PC-3 (cell line): ENCODE measurements around the gene GLB1L2. TPM values are rescaled to one million over a fixed set of nuclear protein-coding genes. Genes with fewer than 3 reads are reported as not detected.

Source experiments
- ATAC-seq: fragments of 200-7000 bp; cut with Tn5 transposase; 2 replicates; pipeline ENCODE4 v1.9.1; 2020; ENCODE audit warnings: mild to moderate bottlenecking, moderate library complexity
- BruUV-seq: library from RNA; stranded (reverse); fragments of 400-500 nt; replicated peaks from 2 replicates; lab custom pipeline; 2021; lab: Mats Ljungman, UMichigan
- CTCF ChIA-PET: fragments of 300-600 bp; sonication (Branson Sonifier 250); formaldehyde crosslinking; loops from one replicate; lab custom pipeline; 2022; ENCODE audit warnings: antibody characterized with exemption; lab: Charles Lee
- POLR2A ChIA-PET: fragments of 300-600 bp; sonication (Branson Sonifier 250); formaldehyde crosslinking; loops from one replicate; lab custom pipeline; 2022; ENCODE audit warnings: antibody characterized with exemption; ENCODE audit not compliant: unreplicated experiment; lab: Charles Lee
- DNase-seq: peaks from one replicate; pipeline ENCODE4 v3.0.0-alpha.2; 2015
- H2AFZ ChIP-seq: fragments of 300-600 bp; sonication (generic); 2 replicates; pipeline ENCODE4 v1.6.0; 2016; ENCODE audit warnings: antibody characterized with exemption, low read length
- H3F3A ChIP-seq: fragments of 300-600 bp; sonication (generic); one replicate; pipeline ENCODE4 v1.6.0; 2017; ENCODE audit warnings: antibody characterized with exemption, low read length, control low read depth, mild to moderate bottlenecking; ENCODE audit not compliant: unreplicated experiment
- H3K27ac ChIP-seq: fragments of 300-600 bp; sonication (generic); 2 replicates; pipeline ENCODE4 v1.5.1; 2016; ENCODE audit warnings: mild to moderate bottlenecking, low read length
- H3K27me3 ChIP-seq: fragments of 300-600 bp; sonication (generic); 2 replicates; pipeline ENCODE4 v1.6.1; 2016; ENCODE audit warnings: low read length, mixed read lengths
- H3K36me3 ChIP-seq: fragments of 300-600 bp; sonication (generic); 2 replicates; pipeline ENCODE4 v1.6.1; 2016; ENCODE audit warnings: low read depth, mixed run types, low read length, mixed read lengths
- H3K4me1 ChIP-seq: fragments of 300-600 bp; sonication (generic); 2 replicates; pipeline ENCODE4 v1.5.1; 2016; ENCODE audit warnings: low read length; ENCODE audit not compliant: insufficient read depth
- H3K4me2 ChIP-seq: fragments of 300-600 bp; sonication (generic); 2 replicates; pipeline ENCODE4 v1.6.0; 2016; ENCODE audit warnings: low read length
- H3K4me3 ChIP-seq: fragments of 300-600 bp; sonication (generic); 2 replicates; pipeline ENCODE4 v1.5.1; 2016; ENCODE audit warnings: mild to moderate bottlenecking, low read length, mixed read lengths
- H3K79me2 ChIP-seq: fragments of 300-600 bp; sonication (generic); 2 replicates; pipeline ENCODE4 v1.6.1; 2017; ENCODE audit warnings: low read length, mixed read lengths
- H3K9ac ChIP-seq: fragments of 300-600 bp; sonication (generic); 2 replicates; pipeline ENCODE4 v1.6.0; 2016; ENCODE audit warnings: mild to moderate bottlenecking, low read length
- H3K9me2 ChIP-seq: fragments of 300-600 bp; sonication (generic); replicated peaks from 2 replicates; pipeline ENCODE4 v1.6.1; 2016; ENCODE audit warnings: mixed run types, low read length, mixed read lengths
- H3K9me3 ChIP-seq: fragments of 300-600 bp; sonication (generic); 2 replicates; pipeline ENCODE4 v1.6.1; 2016; ENCODE audit warnings: low read length, mixed read lengths
- H4K20me1 ChIP-seq: fragments of 300-600 bp; sonication (generic); 2 replicates; pipeline ENCODE4 v1.6.1; 2016; ENCODE audit warnings: low read length, mixed read lengths
- CTCF ChIP-seq: fragments of 300-600 bp; sonication (generic); conservative IDR thresholded peaks from 2 replicates; pipeline ENCODE4 v1.5.1; 2017; ENCODE audit warnings: antibody characterized with exemption, low read depth, mild to moderate bottlenecking, low read length
- EZH2 ChIP-seq: fragments of 300-600 bp; sonication (generic); IDR thresholded peaks from one replicate; pipeline ENCODE4 v1.6.1; 2017; ENCODE audit warnings: antibody characterized with exemption, mild to moderate bottlenecking, low read length; ENCODE audit not compliant: unreplicated experiment
- EZH2phosphoT487 ChIP-seq: fragments of 300-600 bp; sonication (generic); IDR thresholded peaks from 2 replicates; pipeline ENCODE4 v1.6.1; 2018; ENCODE audit warnings: mild to moderate bottlenecking, antibody characterized with exemption, low read length, borderline replicate concordance
- intact Hi-C: fragments of 100-400 bp; cut with micrococcal nuclease; formaldehyde crosslinking; loops from 2 replicates; pipeline ENCODE4 v1.9.0; 2023
- total RNA-seq: library from RNA; depleted of rRNA; stranded (reverse); fragments of >200 nt; gene quantifications from 2 replicates; pipeline ENCODE4 v1.2.3, GENCODE V29; 2014

The GLB1L2 gene
- total RNA-seq, 1 experiment from 2014 or later = 0.62 TPM

- peaks cover 6% of the 10 kb centered on the region; the same call in 1 of the 2 replicates for H3K27me3 ChIP-seq
- no peaks in the 10 kb centered on the region for H3K9me3 ChIP-seq
- ChIA-PET CTCF (interaction anchor here (0.6 kb wide), 1 partner anchor 152 kb away, joined by 3 read pairs; no protein-coding TSS in a partner anchor), POLR2A (no interaction called here)
- no peaks in the 10 kb centered on the region for H3K4me1 ChIP-seq
- no peak overlapping the region for H3K4me3 ChIP-seq
- H3F3A ChIP-seq = no peaks in the 10 kb centered on the region
- H3K4me2 ChIP-seq = no peak overlapping the region
- no peaks in the 10 kb centered on the region for H4K20me1 ChIP-seq
- no peaks in the 10 kb centered on the region for H3K79me2 ChIP-seq
- no peaks in the 10 kb centered on the region for H3K9me2 ChIP-seq
- peak; percentile 83 for DNase-seq
- TF ChIP-seq EZH2phosphoT487 (no peak), CTCF (peak; percentile 90), EZH2 (no peak)
- no peak overlapping the region for H3K9ac ChIP-seq
- ATAC-seq = peak; percentile 92
- H3K36me3 ChIP-seq = no peaks in the 10 kb centered on the region
- H3K27ac ChIP-seq = no peak overlapping the region
- intact Hi-C loops = no loop called here
- peak overlapping the region; percentile 59 for H2AFZ ChIP-seq
- no TSS peak for BruUV-seq
Measured at GRCh38 chr11:134360050-134360835, 28.5 kb downstream of the GLB1L2 start.

- Histone ChIP-seq H3K27me3 (peaks cover 10% of the 10 kb centered on the region), H2AFZ (no peak overlapping the region), H3K79me2 (no peaks in the 10 kb centered on the region), H3F3A (no peaks in the 10 kb centered on the region), H3K9ac (no peak overlapping the region), H3K4me1 (no peaks in the 10 kb centered on the region), H3K4me3 (no peak overlapping the region), H3K9me2 (no peaks in the 10 kb centered on the region), H3K4me2 (no peak overlapping the region), H3K36me3 (no peaks in the 10 kb centered on the region), H3K27ac (no peak overlapping the region), H4K20me1 (no peaks in the 10 kb centered on the region; the same call in 1 of the 2 replicates), H3K9me3 (no peaks in the 10 kb centered on the region)
- TF ChIP-seq CTCF = no peak
- no peak for TF ChIP-seq EZH2
- no peak for TF ChIP-seq EZH2phosphoT487
- DNase-seq (no peak), ATAC-seq (no peak)
- BruUV-seq = no TSS peak
- ChIA-PET CTCF (no interaction called here), POLR2A (no interaction called here)
- intact Hi-C loops = no loop called here
Measured at GRCh38 chr11:134361661-134362060, 29.9 kb downstream of the GLB1L2 start.

- ATAC-seq (no peak), DNase-seq (no peak)
- Histone ChIP-seq H3F3A (no peaks in the 10 kb centered on the region), H3K9me2 (no peaks in the 10 kb centered on the region), H3K79me2 (no peaks in the 10 kb centered on the region), H3K4me1 (no peaks in the 10 kb centered on the region), H3K9me3 (no peaks in the 10 kb centered on the region), H4K20me1 (no peaks in the 10 kb centered on the region; the same call in 1 of the 2 replicates), H3K4me3 (no peak overlapping the region), H3K9ac (no peak overlapping the region), H3K27me3 (peaks cover 15% of the 10 kb centered on the region), H3K27ac (no peak overlapping the region), H3K4me2 (no peak overlapping the region), H3K36me3 (no peaks in the 10 kb centered on the region), H2AFZ (no peak overlapping the region)
- CTCF ChIA-PET = no interaction called here
- TF ChIP-seq CTCF (no peak), EZH2phosphoT487 (no peak), EZH2 (no peak)
- POLR2A ChIA-PET = no interaction called here
- no TSS peak for BruUV-seq
- intact Hi-C loops = no loop called here
Measured at GRCh38 chr11:134362192-134362901, 30.6 kb downstream of the GLB1L2 start.
